Islet of Langerhans (tissue), 1 donor: ENCODE results near the gene ATXN8OS.
"Not testable (repeated sequence)": the region's sequence is repeated elsewhere in the genome, so short reads cannot be mapped to it uniquely, and the experiment has no call there.

Experiments used
- FAIRE-seq: peaks from one replicate; lab custom pipeline; 2011; peaks lifted over from hg19 to GRCh38; lab: Jason Lieb, UNC

The ATXN8OS gene

GRCh38 chr13:70107498-70108281, at the start of gene ATXN8OS:
TSS of gene ATXN8OS (plus strand) at chr13:70107826.
- FAIRE-seq: no peak

- no peak for FAIRE-seq
These were observed 27.6 kb upstream of the ATXN8OS start for GRCh38 chr13:70080012-70080411.

- no peak for FAIRE-seq
These were observed 20.4 kb upstream of the ATXN8OS start for GRCh38 chr13:70087247-70087646.

- no peak for FAIRE-seq
These were observed 18.7 kb upstream of the ATXN8OS start for GRCh38 chr13:70088926-70089325.

- no peak for FAIRE-seq
These were observed 17.4 kb upstream of the ATXN8OS start for GRCh38 chr13:70090036-70090723.

- FAIRE-seq: peak; percentile 81
These were observed 9.0 kb upstream of the ATXN8OS start for GRCh38 chr13:70098669-70099068.

- no peak for FAIRE-seq
These were observed 3.1 kb upstream of the ATXN8OS start for GRCh38 chr13:70104481-70104880.

- no peak for FAIRE-seq
These were observed 515 bp upstream of the ATXN8OS start for GRCh38 chr13:70107125-70107497.

- FAIRE-seq: no peak
These were observed 905 bp downstream of the ATXN8OS start, which contains the start of gene KLHL1 for GRCh38 chr13:70108356-70109105. TSS of gene KLHL1 (minus strand) at chr13:70108452. CDS start at chr13:70107699, 753 bp downstream.

GRCh38 chr13:70117338-70117905, 9.8 kb downstream of the ATXN8OS start:
- FAIRE-seq: no peak

GRCh38 chr13:70125693-70126092, 18.1 kb downstream of the ATXN8OS start:
- FAIRE-seq: no peak

- no peak for FAIRE-seq
These were observed 20.5 kb downstream of the ATXN8OS start for GRCh38 chr13:70128098-70128497.

- not testable (repeated sequence) for FAIRE-seq
These were observed 35.0 kb downstream of the ATXN8OS start for GRCh38 chr13:70142658-70143057.

- FAIRE-seq: no peak
These were observed 54.5 kb downstream of the ATXN8OS start for GRCh38 chr13:70162141-70162540.

GRCh38 chr13:70170689-70171088, 63.1 kb downstream of the ATXN8OS start:
- FAIRE-seq: no peak

- FAIRE-seq: no peak
These were observed 63.5 kb downstream of the ATXN8OS start for GRCh38 chr13:70171151-70171550.

GRCh38 chr13:70172946-70173597, 65.4 kb downstream of the ATXN8OS start:
- no peak for FAIRE-seq

GRCh38 chr13:70173598-70173959, 66.0 kb downstream of the ATXN8OS start:
- no peak for FAIRE-seq

GRCh38 chr13:70178346-70178745, 70.7 kb downstream of the ATXN8OS start:
- no peak for FAIRE-seq
